Pancreas (tissue), 10 donors: ENCODE data around the gene TAS1R3. TPM values are rescaled to one million over a fixed set of nuclear protein-coding genes. Genes with fewer than 3 reads are reported as not detected.

Source experiments
- ATAC-seq, 4 donors: fragments of 200-7000 bp; cut with Tn5 transposase; one replicate each; pipeline versions ENCODE4 v1.8.0 to v1.9.1; 2020; ENCODE audit warnings: mild to moderate bottlenecking in 4 of 4, moderate library complexity in 4 of 4
- DNase-seq, 6 donors: peaks; one replicate each; pipeline ENCODE4 v3.0.0-alpha.2; 2020
- FAIRE-seq: peaks from 2 replicates; lab custom pipeline; 2012; peaks lifted over from hg19 to GRCh38; lab: Jason Lieb, UNC
- H3K27ac ChIP-seq, 4 donors: fragments of 200-600 bp; sonication (generic); 1 replicate in 3 of 4; 2 replicates in 1 of 4; pipeline versions ENCODE4 v1.5.0 to v1.8.0; 2020
- H3K27me3 ChIP-seq, 4 donors: fragments of 200-600 bp; one replicate each; pipeline ENCODE4 v1.8.0; 2021
- H3K36me3 ChIP-seq, 3 donors: fragments of 200-600 bp; sonication (generic) in 1 of 3; one replicate each; pipeline versions ENCODE4 v1.5.0 to v1.8.0; 2020 to 2021
- H3K4me1 ChIP-seq, 3 donors: fragments of 200-600 bp; one replicate each; pipeline ENCODE4 v1.8.0; 2021
- H3K4me3 ChIP-seq, 4 donors: fragments of 200-600 bp; sonication (generic) in 2 of 4; one replicate each; pipeline versions ENCODE4 v1.5.0 to v1.8.0; 2020 to 2021
- H3K9me3 ChIP-seq, 4 donors: fragments of 200-600 bp; one replicate each; pipeline ENCODE4 v1.8.0; 2021
- CTCF ChIP-seq, 4 donors: fragments of 200-600 bp; sonication (generic) in 3 of 4; IDR thresholded peaks; one replicate each; pipeline versions ENCODE4 v1.5.0 to v1.8.0; 2021; ENCODE audit warnings: antibody characterized with exemption in 4 of 4
- WGBS, 2 donors: extraction: QIAGEN DNeasy Blood & Tissue Kit; methylation state at CpG; one replicate each; pipeline ENCODE4 v1.1.7; 2013; 5-methylcytosine and 5-hydroxymethylcytosine counted together
- intact Hi-C, 3 donors: fragments of 100-400 bp; cut with DNase I; formaldehyde crosslinking; loops; one replicate each; pipeline versions ENCODE4 v1.11.1 to v1.14.2; 2022
- polyA plus RNA-seq, 2 donors: library from polyadenylated mRNA; stranded (reverse); fragments of 200-250 nt; gene quantifications; one replicate each; pipeline ENCODE4 v1.2.3, GENCODE V29; 2013
- total RNA-seq, 6 donors: library from RNA; stranded (reverse); fragmentation: NEBNext Ultra II Directional in 4 of 6; extraction: Animal tissue kit (Norgen Biotek cat#: 25700) in 4 of 6; gene quantifications; one replicate each; pipeline versions ENCODE4 v1.2.1 to v1.2.4, GENCODE V29; 2021 to 2023
- donor health status: healthy with polysubstance abuse.
- donor health status: DM: no; HTN: no; CAD: no; lungs with moderate emphysema.
- donor health status: DM: no; HTN: no; CAD: no.
- donor health status: control.
- donor health status: control.
- donor health status: Bipolar disorder and iron deficiency.
- donor health status: DM: yes; HTN: yes; CAD: no.
- donor health status: DM: no; HTN: no; CAD: no.
- donor health status: DM: no; HTN: no; CAD: no.
- donor health status: DM: yes; HTN: yes; CAD: no.

TAS1R3 gene
- total and polyA plus RNA-seq, 8 donors = 0.04 to 0.41 (median 0.12) TPM

- 49 to 55% methylated on average over 12 of the region's 12 CpGs for WGBS, 2 donors
- no peak for TF ChIP-seq CTCF (IDR thresholded peaks at IDR 0.05)
- H3K4me1 ChIP-seq = peaks cover 8 to 20% (median 11%) of the 10 kb centered on the region in 3 donors
- H3K4me3 ChIP-seq = no peak overlapping the region
- intact Hi-C loops = no loop called here
- H3K36me3 ChIP-seq = no peaks in the 10 kb centered on the region
- H3K27ac ChIP-seq = no peak overlapping the region
- H3K9me3 ChIP-seq = no peaks in the 10 kb centered on the region
- FAIRE-seq = no peak
- no peaks in the 10 kb centered on the region for H3K27me3 ChIP-seq
- no peak for ATAC-seq
- peak in 1 of 6 donors; percentile 52 for DNase-seq
Observed at GRCh38 chr1:1345860-1346500, 14.9 kb downstream of the TAS1R3 start.

GRCh38 chr1:1346501-1346890, 15.4 kb downstream of the TAS1R3 start:
- no peak overlapping the region for H3K27ac ChIP-seq
- ATAC-seq = no peak
- no peak for FAIRE-seq
- peaks cover 8 to 20% (median 11%) of the 10 kb centered on the region in 3 donors for H3K4me1 ChIP-seq
- no peaks in the 10 kb centered on the region for H3K9me3 ChIP-seq
- no peak overlapping the region for H3K4me3 ChIP-seq
- intact Hi-C loops = no loop called here
- DNase-seq = peak in 1 of 6 donors; percentile 36
- WGBS, 2 donors = 73 to 85% methylated on average over 9 to 10 of the region's 10 CpGs
- no peaks in the 10 kb centered on the region for H3K36me3 ChIP-seq
- H3K27me3 ChIP-seq = no peaks in the 10 kb centered on the region
- no peak for TF ChIP-seq CTCF (IDR thresholded peaks at IDR 0.05)

- no peak for TF ChIP-seq CTCF (IDR thresholded peaks at IDR 0.05)
- Histone ChIP-seq H3K9me3 (no peaks in the 10 kb centered on the region), H3K4me1 (peaks cover 8 to 20% (median 11%) of the 10 kb centered on the region in 3 donors), H3K27ac (peak overlapping the region in 3 of 4 donors; percentile 66 to 78 (median 76)), H3K4me3 (peak overlapping the region in 3 of 4 donors; percentile 55 to 81 (median 68)), H3K27me3 (no peaks in the 10 kb centered on the region), H3K36me3 (no peaks in the 10 kb centered on the region)
- intact Hi-C loops = no loop called here
- no peak for FAIRE-seq
- DNase-seq = peak in 1 of 6 donors; percentile 34
- 42 to 52% methylated on average over 10 of the region's 10 CpGs for whole genome bisulfite sequencing, 2 donors
- ATAC-seq = no peak
Observed at GRCh38 chr1:1347026-1347595, 16.0 kb downstream of the TAS1R3 start.

GRCh38 chr1:1347663-1348419, 16.8 kb downstream of the TAS1R3 start:
- H3K9me3 ChIP-seq = no peaks in the 10 kb centered on the region
- no peaks in the 10 kb centered on the region for H3K36me3 ChIP-seq
- ATAC-seq (peak; percentile 55 to 79 (median 66)), DNase-seq (peak in 4 of 6 donors; percentile 66 to 73 (median 72)), FAIRE-seq (no peak)
- intact Hi-C loops = no loop called here
- TF ChIP-seq CTCF (IDR thresholded peaks at IDR 0.05) = no peak
- peaks cover 8 to 20% (median 11%) of the 10 kb centered on the region in 3 donors for H3K4me1 ChIP-seq
- no peaks in the 10 kb centered on the region for H3K27me3 ChIP-seq
- H3K27ac ChIP-seq = peak overlapping the region; percentile 53 to 78 (median 71)
- WGBS, 2 donors = 7 to 11% methylated on average over 26 of the region's 26 CpGs
- peak overlapping the region; percentile 55 to 81 (median 66) for H3K4me3 ChIP-seq
